HL-60 (cell line): Measurements from ENCODE around the gene LRRC25.

Experiments
- CTCF ChIP-seq: IDR thresholded peaks from one replicate; pipeline ENCODE4 v1.5.1; 2011; ENCODE audit warnings: low read length, control low read depth, inconsistent platforms; ENCODE audit not compliant: insufficient read depth
- GABPA ChIP-seq: IDR thresholded peaks from 2 replicates; pipeline ENCODE4 v1.6.1; 2012; ENCODE audit warnings: low read depth
- POLR2AphosphoS5 ChIP-seq: IDR thresholded peaks from 2 replicates; pipeline ENCODE4 v1.6.1; 2012; ENCODE audit warnings: low read depth
- REST ChIP-seq: IDR thresholded peaks from 2 replicates; pipeline ENCODE4 v1.6.1; 2012; ENCODE audit warnings: low read depth; ENCODE audit not compliant: insufficient replicate concordance
- SPI1 ChIP-seq: IDR thresholded peaks from 2 replicates; pipeline ENCODE4 v1.6.1; 2012; ENCODE audit warnings: low read depth, mild to moderate bottlenecking, borderline replicate concordance

- TF ChIP-seq REST (no peak), CTCF (no peak), POLR2AphosphoS5 (no peak), SPI1 (no peak), GABPA (no peak)
Observed at GRCh38 chr19:18443831-18444230, 46.4 kb upstream of the LRRC25 start.
